ENCODE results near the gene CACNA2D4.

GRCh38 chr12:1920436-1920835 lies 2.0 kb upstream of the CACNA2D4 start:
- TF ChIP-seq EZH2 (IDR thresholded peaks at IDR 0.05; ENCODE audit: insufficient read depth, poor library complexity, severe bottlenecking) (no peak), EZH2phosphoT487 (IDR thresholded peaks at IDR 0.05; ENCODE audit: insufficient read depth, low read depth) (no peak)
